IMR-90 (cell line): ENCODE data around the gene PINLYP. TPM values are rescaled to one million over a fixed set of nuclear protein-coding genes. Genes with fewer than 3 reads are reported as not detected.
A peak's percentile ranks its signal among the peaks of the same experiment; 100 is the strongest.

Source experiments
- ATAC-seq: fragments of 200-7000 bp; cut with Tn5 transposase; 2 replicates; pipeline ENCODE4 v1.9.1; 2020; ENCODE audit warnings: low read depth, mild to moderate bottlenecking, moderate library complexity
- BruUV-seq: library from RNA; stranded (reverse); fragments of 400-500 nt; replicated peaks from 2 replicates; lab custom pipeline; 2021; lab: Mats Ljungman, UMichigan
- CTCF ChIA-PET: fragments of 300-600 bp; formaldehyde crosslinking; extraction: SDS; loops from one replicate; lab custom pipeline; 2021; ENCODE audit warnings: antibody characterized with exemption; lab: Yijun Ruan, JAX
- POLR2A ChIA-PET: fragments of 300-600 bp; sonication (Branson Sonifier 250); formaldehyde crosslinking; loops from one replicate; lab custom pipeline; 2022; ENCODE audit warnings: antibody characterized with exemption; ENCODE audit not compliant: unreplicated experiment; lab: Charles Lee
- DNase-seq: peaks from one replicate; pipeline ENCODE4 v3.0.0; 2013
- H2AFZ ChIP-seq: replicated peaks from 2 replicates; pipeline ENCODE3; 2013; ENCODE audit warnings: low read length, mild to moderate bottlenecking; ENCODE audit not compliant: poor library complexity
- H2AK5ac ChIP-seq: 2 replicates; pipeline ENCODE4 v1.6.1; 2013; ENCODE audit warnings: low read depth, low read length, inconsistent platforms
- H2AK9ac ChIP-seq: replicated peaks from 2 replicates; pipeline ENCODE3; 2013; ENCODE audit warnings: mild to moderate bottlenecking, low read depth, low read length, moderate library complexity; ENCODE audit not compliant: poor library complexity
- H2BK120ac ChIP-seq: 2 replicates; pipeline ENCODE4 v1.6.1; 2013; ENCODE audit warnings: low read depth, low read length, inconsistent platforms
- H2BK15ac ChIP-seq: 3 replicates; pipeline ENCODE4 v1.6.1; 2013; ENCODE audit warnings: low read depth, low read length, inconsistent platforms
- H2BK20ac ChIP-seq: 2 replicates; pipeline ENCODE4 v1.6.1; 2013; ENCODE audit warnings: low read depth, mild to moderate bottlenecking, inconsistent platforms, low read length, moderate library complexity
- H2BK5ac ChIP-seq: 2 replicates; pipeline ENCODE4 v1.6.1; 2013; ENCODE audit warnings: mild to moderate bottlenecking, low read depth, low read length, inconsistent platforms; ENCODE audit not compliant: poor library complexity, severe bottlenecking
- H3K14ac ChIP-seq: replicated peaks from 2 replicates; pipeline ENCODE4 v1.6.1; 2013; ENCODE audit warnings: low read depth, low read length, inconsistent platforms
- H3K18ac ChIP-seq: 2 replicates; pipeline ENCODE4 v1.6.1; 2013; ENCODE audit warnings: low read depth, low read length, control low read depth
- H3K23ac ChIP-seq: 2 replicates; pipeline ENCODE4 v1.6.1; 2013; ENCODE audit warnings: low read depth, low read length, inconsistent platforms
- H3K27ac ChIP-seq: 2 replicates; pipeline ENCODE4 v1.5.1; 2013; ENCODE audit warnings: mild to moderate bottlenecking, control low read depth, low read length; ENCODE audit not compliant: insufficient read depth
- H3K27me3 ChIP-seq: 2 replicates; pipeline ENCODE4 v1.6.1; 2013; ENCODE audit warnings: low read length; ENCODE audit not compliant: control insufficient read depth, insufficient read depth
- H3K36me3 ChIP-seq: 2 replicates; pipeline ENCODE4 v1.6.1; 2013; ENCODE audit warnings: low read length, mixed read lengths; ENCODE audit not compliant: control insufficient read depth, insufficient read depth
- H3K4ac ChIP-seq: 2 replicates; pipeline ENCODE4 v1.6.1; 2013; ENCODE audit warnings: low read depth, low read length, inconsistent platforms
- H3K4me1 ChIP-seq: 2 replicates; pipeline ENCODE4 v1.6.1; 2013; ENCODE audit warnings: low read length, mixed read lengths; ENCODE audit not compliant: control insufficient read depth, insufficient read depth
- H3K4me2 ChIP-seq: 2 replicates; pipeline ENCODE4 v1.6.1; 2013; ENCODE audit warnings: low read depth, mild to moderate bottlenecking, control low read depth, low read length, moderate library complexity
- H3K4me3 ChIP-seq: 2 replicates; pipeline ENCODE4 v1.5.1; 2013; ENCODE audit warnings: low read depth, mild to moderate bottlenecking, control low read depth, low read length, moderate library complexity; ENCODE audit not compliant: insufficient read depth
- H3K56ac ChIP-seq: 2 replicates; pipeline ENCODE4 v1.6.1; 2013; ENCODE audit warnings: low read length, inconsistent platforms; ENCODE audit not compliant: insufficient read depth; ENCODE audit errors: extremely low read depth
- H3K79me1 ChIP-seq, 2 experiments: 2 replicates each; pipeline ENCODE4 v1.6.1; 2013; ENCODE audit warnings: low read length in 2 of 2, inconsistent platforms in 1 of 2, low read depth in 1 of 2
- H3K9ac ChIP-seq: 2 replicates; pipeline ENCODE4 v1.6.1; 2013; ENCODE audit warnings: low read depth, low read length, control low read depth
- H3K9me1 ChIP-seq: 2 replicates; pipeline ENCODE4 v1.6.1; 2013; ENCODE audit warnings: low read length, inconsistent platforms; ENCODE audit not compliant: insufficient read depth
- H3K9me3 ChIP-seq: 2 replicates; pipeline ENCODE4 v1.6.1; 2013; ENCODE audit warnings: low read length; ENCODE audit not compliant: control insufficient read depth, insufficient read depth
- H4K20me1 ChIP-seq: 2 replicates; pipeline ENCODE4 v1.6.1; 2013; ENCODE audit warnings: low read length, inconsistent platforms; ENCODE audit not compliant: insufficient read depth
- H4K5ac ChIP-seq: 2 replicates; pipeline ENCODE4 v1.6.1; 2013; ENCODE audit warnings: mild to moderate bottlenecking, low read depth, low read length, control low read depth
- H4K8ac ChIP-seq, 2 experiments: 2 replicates each; pipeline ENCODE4 v1.6.1; 2013; ENCODE audit warnings: low read depth in 2 of 2, low read length in 2 of 2, control low read depth in 1 of 2, inconsistent platforms in 1 of 2
- H4K91ac ChIP-seq: 2 replicates; pipeline ENCODE4 v1.6.1; 2013; ENCODE audit warnings: low read depth, low read length, inconsistent platforms; ENCODE audit not compliant: insufficient read depth
- BHLHE40 ChIP-seq: fragments of 150-350 bp; IDR thresholded peaks from 2 replicates; pipeline ENCODE4 v1.6.1; 2016; ENCODE audit warnings: mild to moderate bottlenecking, low read depth, low read length
- CEBPB ChIP-seq: IDR thresholded peaks from 2 replicates; pipeline ENCODE4 v1.6.1; 2012; ENCODE audit warnings: low read depth, low read length, improper control_type of control experiment
- CHD1 ChIP-seq: IDR thresholded peaks from 2 replicates; pipeline ENCODE4 v1.6.1; 2012; ENCODE audit warnings: low read depth, low read length, improper control_type of control experiment
- CTCF ChIP-seq: conservative IDR thresholded peaks from 2 replicates; pipeline ENCODE4 v1.5.1; 2012; ENCODE audit warnings: mild to moderate bottlenecking, low read depth, low read length, improper control_type of control experiment
- ELK1 ChIP-seq: fragments of 150-350 bp; IDR thresholded peaks from 2 replicates; pipeline ENCODE4 v1.6.1; 2016; ENCODE audit warnings: low read depth, mild to moderate bottlenecking, low read length, moderate library complexity, borderline replicate concordance
- FOS ChIP-seq: fragments of 150-350 bp; IDR thresholded peaks from 2 replicates; pipeline ENCODE4 v1.6.1; 2016; ENCODE audit warnings: low read depth, low read length
- MAFK ChIP-seq: IDR thresholded peaks from 2 replicates; pipeline ENCODE4 v1.6.1; 2012; ENCODE audit warnings: low read depth, low read length, improper control_type of control experiment
- MAZ ChIP-seq: IDR thresholded peaks from 2 replicates; pipeline ENCODE4 v1.6.1; 2012; ENCODE audit warnings: low read depth, mild to moderate bottlenecking, low read length, improper control_type of control experiment, moderate library complexity, borderline replicate concordance
- MXI1 ChIP-seq: IDR thresholded peaks from 2 replicates; pipeline ENCODE4 v1.6.1; 2012; ENCODE audit warnings: low read depth, mild to moderate bottlenecking, low read length, moderate library complexity, borderline replicate concordance
- NFE2L2 ChIP-seq: fragments of 150-350 bp; IDR thresholded peaks from 2 replicates; pipeline ENCODE4 v1.6.1; 2016; ENCODE audit warnings: low read depth, mild to moderate bottlenecking, low read length
- RAD21 ChIP-seq: IDR thresholded peaks from 2 replicates; pipeline ENCODE4 v1.6.1; 2012; ENCODE audit warnings: low read length, improper control_type of control experiment
- RCOR1 ChIP-seq: IDR thresholded peaks from 2 replicates; pipeline ENCODE4 v1.6.1; 2012; ENCODE audit warnings: mild to moderate bottlenecking, low read length, improper control_type of control experiment; ENCODE audit not compliant: insufficient replicate concordance
- RFX5 ChIP-seq: IDR thresholded peaks from 2 replicates; pipeline ENCODE4 v1.8.0; 2012; ENCODE audit warnings: low read depth, mild to moderate bottlenecking, low read length, moderate library complexity
- SMC3 ChIP-seq: fragments of 150-350 bp; IDR thresholded peaks from 2 replicates; pipeline ENCODE4 v1.6.1; 2016; ENCODE audit warnings: low read depth, mild to moderate bottlenecking, antibody characterized with exemption, low read length, moderate library complexity
- USF2 ChIP-seq: fragments of 150-350 bp; IDR thresholded peaks from 2 replicates; pipeline ENCODE4 v1.6.1; 2017; ENCODE audit warnings: mild to moderate bottlenecking, antibody characterized with exemption, low read length, low read depth
- WGBS, 2 experiments: methylation state at CpG; one replicate each; pipeline versions ENCODE4 v1.1.5 to v1.1.7; 2013; ENCODE audit warnings: missing lambda C conversion rate in 2 of 2; ENCODE audit not compliant: insufficient read length in 1 of 2; ENCODE audit errors: extremely low coverage in 2 of 2; 5-methylcytosine and 5-hydroxymethylcytosine counted together
- dilution Hi-C: fragments of 300-500 bp; cut with HindIII; formaldehyde crosslinking; loops from one replicate; pipeline ENCODE4 v1.14.3; 2018; ENCODE audit warnings: low sequenced_read_pairs; ENCODE audit not compliant: unreplicated experiment
- in situ Hi-C: fragments of 300-500 bp; cut with MboI; formaldehyde crosslinking; loops from 3 replicates; pipeline ENCODE4 v1.14.3; 2019; ENCODE audit warnings: low sequenced_read_pairs, inconsistent platforms, mixed read lengths
- intact Hi-C: fragments of 100-400 bp; cut with micrococcal nuclease; formaldehyde crosslinking; loops from 2 replicates; pipeline ENCODE4 v1.10.0; 2022
- polyA plus RNA-seq, 3 experiments: library from polyadenylated mRNA; depleted of rRNA; stranded (reverse); fragments of >200 nt; gene quantifications; 2 replicates each; pipeline ENCODE4 v1.2.3, GENCODE V29; 2012; ENCODE audit warnings: low replicate concordance in 1 of 3
- total RNA-seq: library from RNA; depleted of rRNA; stranded (reverse); fragments of >200 nt; gene quantifications from 2 replicates; pipeline ENCODE4 v1.2.3, GENCODE V29; 2012

PINLYP gene
- total and polyA plus RNA-seq, 2 of the 4 experiments (the other 2 are of a cell fraction): 0.54 to 1.4 TPM

- no peak overlapping the region for H2AK9ac ChIP-seq
- ChIA-PET CTCF (no interaction called here), POLR2A (no interaction called here)
- H3K9ac ChIP-seq: no peak overlapping the region
- dilution Hi-C loops: no loop called here
- TF ChIP-seq MAFK (no peak), RAD21 (no peak), SMC3 (no peak), RCOR1 (no peak), ELK1 (no peak), CHD1 (no peak), CEBPB (no peak), FOS (no peak), MAZ (no peak), RFX5 (no peak), BHLHE40 (no peak), NFE2L2 (no peak), CTCF (no peak), USF2 (no peak), MXI1 (no peak)
- in situ Hi-C loops: no loop called here
- no peak overlapping the region for H4K8ac ChIP-seq
- H3K4me3 ChIP-seq: no peak overlapping the region
- no peak overlapping the region for H3K56ac ChIP-seq
- peak; percentile 40 for ATAC-seq
- H3K4me1 ChIP-seq: no peaks in the 10 kb centered on the region
- H3K18ac ChIP-seq: no peak overlapping the region
- no TSS peak for BruUV-seq
- H4K20me1 ChIP-seq: peaks cover 17% of the 10 kb centered on the region
- no peak overlapping the region for H2BK5ac ChIP-seq
- peaks cover 9% of the 10 kb centered on the region for H3K9me1 ChIP-seq
- no peak overlapping the region for H3K27ac ChIP-seq
- no peak overlapping the region for H2BK20ac ChIP-seq
- H3K4ac ChIP-seq: no peak overlapping the region
- no peaks in the 10 kb centered on the region for H3K27me3 ChIP-seq
- H3K79me1 ChIP-seq: peaks cover 20 to 61% of the 10 kb centered on the region in 2 experiments
- no peak overlapping the region for H4K91ac ChIP-seq
- WGBS, 2 experiments: 33% methylated on average over 1 of the region's 3 CpGs; no CpG with 5 or more reads in 1 of the 2 experiments
- intact Hi-C loops: no loop called here
- H3K4me2 ChIP-seq: no peak overlapping the region
- peak; percentile 7 for DNase-seq
- no peak overlapping the region for H3K14ac ChIP-seq
- H2AFZ ChIP-seq: no peak overlapping the region
- no peak overlapping the region for H2AK5ac ChIP-seq
- H2BK15ac ChIP-seq: no peak overlapping the region
- H4K5ac ChIP-seq: no peak overlapping the region
- H3K23ac ChIP-seq: no peak overlapping the region
- peaks cover 33% of the 10 kb centered on the region for H3K36me3 ChIP-seq
- H3K9me3 ChIP-seq: no peaks in the 10 kb centered on the region
- H2BK120ac ChIP-seq: no peak overlapping the region
These were observed 34.9 kb downstream of the PINLYP start for GRCh38 chr19:43610493-43610892.
